HG02970 (cell line): ENCODE results near the gene NLGN1.

Source experiments
- ATAC-seq: cut with Tn5 transposase; IDR thresholded peaks from one replicate; pipeline ENCODE4 v1.9.1; 2021; ENCODE audit warnings: mild to moderate bottlenecking, moderate library complexity, moderate number of reproducible peaks; ENCODE audit not compliant: unreplicated experiment, low FRiP score

The NLGN1 gene

GRCh38 chr3:173748105-173748504 lies 350.6 kb downstream of the NLGN1 start:
- ATAC-seq: no peak

DNA sequence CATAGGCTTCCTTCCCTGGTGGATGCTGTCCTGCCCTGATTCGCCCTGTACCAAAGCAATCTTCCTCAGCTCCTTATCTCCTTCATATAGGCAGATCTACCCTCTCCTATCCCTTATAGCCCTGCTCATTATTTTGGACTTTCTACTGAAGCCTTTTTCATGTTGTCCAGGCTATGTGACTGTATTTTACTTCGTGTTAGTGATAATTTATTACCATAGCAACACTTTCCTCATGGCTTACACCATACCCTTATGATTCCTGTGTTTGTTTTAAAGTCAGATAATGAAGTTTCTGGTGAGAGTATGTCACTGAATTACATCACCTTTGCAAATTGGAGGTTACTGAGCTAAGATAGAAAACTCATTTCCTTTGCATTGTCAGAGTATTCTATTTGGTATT lies 352.6 kb downstream of the NLGN1 start:
- ATAC-seq: no peak

DNA sequence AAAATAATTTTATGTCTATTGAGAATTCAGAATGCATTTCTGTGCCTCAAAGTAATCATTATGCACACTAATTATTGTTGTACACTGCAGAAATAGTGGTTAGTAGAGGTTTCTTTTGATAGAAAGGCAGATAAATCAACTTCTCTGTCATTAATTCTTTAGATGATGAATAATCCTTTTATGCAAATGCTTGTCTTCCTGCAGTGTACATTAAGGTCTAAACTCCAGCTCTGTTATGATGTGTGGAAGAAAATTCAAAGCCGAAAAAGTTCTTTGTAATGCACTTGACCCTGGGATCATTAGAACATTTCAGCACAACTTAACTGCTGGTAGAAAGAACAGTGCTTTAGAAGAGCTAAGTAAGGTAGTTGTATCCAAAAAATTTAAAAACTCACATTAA lies 353.0 kb downstream of the NLGN1 start:
- ATAC-seq: no peak

GRCh38 chr3:173753593-173753992 lies 356.0 kb downstream of the NLGN1 start:
- ATAC-seq: no peak

GRCh38 chr3:173755161-173755560 lies 357.6 kb downstream of the NLGN1 start:
- ATAC-seq: no peak

DNA sequence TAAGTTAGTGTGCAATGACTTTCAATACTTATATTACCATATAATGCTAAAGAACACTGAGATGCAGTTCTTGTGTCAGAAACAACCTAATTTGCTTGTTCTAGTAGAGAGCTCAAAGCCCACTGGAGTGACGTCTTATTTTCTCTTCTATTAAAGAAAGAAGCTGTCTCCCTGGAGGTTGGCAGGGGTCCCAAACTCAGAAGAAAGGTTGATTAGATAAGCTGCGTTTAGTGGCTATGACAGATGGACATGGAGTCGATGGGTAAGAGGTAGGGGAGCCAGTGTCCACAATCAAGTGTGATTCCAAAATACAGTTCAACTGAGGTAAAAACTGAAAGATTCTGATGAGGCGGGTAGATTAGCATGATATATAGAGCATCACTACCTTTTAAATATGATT lies 363.6 kb downstream of the NLGN1 start:
- no peak for ATAC-seq

GRCh38 chr3:173762501-173762900 lies 365.0 kb downstream of the NLGN1 start:
- ATAC-seq: no peak

GRCh38 chr3:173770011-173770410 lies 372.5 kb downstream of the NLGN1 start:
- ATAC-seq: no peak

DNA sequence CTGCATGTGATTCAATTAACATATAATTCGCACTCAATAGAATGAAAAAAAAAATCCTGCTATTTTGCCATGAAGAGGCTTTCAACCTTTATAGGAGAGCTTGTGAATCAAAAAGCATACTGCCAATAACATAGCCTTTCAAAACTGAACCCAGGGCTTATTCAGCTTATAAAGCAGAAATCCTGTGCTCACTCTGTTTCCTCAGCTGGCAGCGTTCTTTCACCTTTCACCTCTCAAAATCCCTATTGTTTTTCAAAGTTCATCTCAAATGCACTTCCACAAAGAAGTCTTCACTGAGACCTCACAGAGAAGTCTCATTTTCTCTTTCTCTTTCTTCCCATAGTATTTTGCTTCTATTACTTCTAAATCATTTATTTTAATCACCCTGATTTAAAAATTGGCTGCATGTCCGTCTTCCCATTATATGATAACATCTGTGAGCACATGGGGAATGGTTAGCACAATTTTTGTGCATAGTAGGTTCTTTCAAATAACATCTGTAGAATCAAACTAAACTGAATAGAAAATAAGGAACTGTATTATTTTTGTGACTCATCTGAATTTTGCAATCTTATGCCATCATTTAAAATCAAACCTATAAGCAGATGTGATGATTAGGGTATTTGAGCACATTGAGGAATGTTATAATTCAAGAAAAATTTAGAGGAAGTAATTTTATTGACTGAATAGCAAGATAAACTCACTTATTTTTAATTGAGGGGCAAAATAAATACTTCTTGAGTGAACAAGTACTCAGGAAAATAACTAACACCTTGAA lies 373.4 kb downstream of the NLGN1 start:
- no peak for ATAC-seq

DNA sequence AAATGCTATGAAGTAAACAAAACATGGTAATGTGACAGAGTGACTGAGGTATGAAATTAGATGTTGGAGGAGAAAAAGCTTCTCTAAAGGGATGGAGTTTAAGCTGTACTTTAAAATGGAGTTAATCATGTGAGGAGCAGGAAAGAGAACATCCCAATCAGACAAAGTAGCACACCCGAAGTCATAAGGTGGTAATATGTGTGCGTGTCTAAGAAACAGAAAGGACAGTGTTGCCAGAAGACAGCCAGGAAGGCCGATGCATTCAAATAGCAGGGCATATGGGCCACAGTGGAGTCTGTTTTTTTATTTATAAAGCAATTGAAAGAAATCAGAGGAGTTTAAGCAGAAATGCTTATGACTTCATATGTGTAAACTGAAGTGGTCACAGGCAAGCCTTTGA lies 376.3 kb downstream of the NLGN1 start:
- no peak for ATAC-seq

DNA sequence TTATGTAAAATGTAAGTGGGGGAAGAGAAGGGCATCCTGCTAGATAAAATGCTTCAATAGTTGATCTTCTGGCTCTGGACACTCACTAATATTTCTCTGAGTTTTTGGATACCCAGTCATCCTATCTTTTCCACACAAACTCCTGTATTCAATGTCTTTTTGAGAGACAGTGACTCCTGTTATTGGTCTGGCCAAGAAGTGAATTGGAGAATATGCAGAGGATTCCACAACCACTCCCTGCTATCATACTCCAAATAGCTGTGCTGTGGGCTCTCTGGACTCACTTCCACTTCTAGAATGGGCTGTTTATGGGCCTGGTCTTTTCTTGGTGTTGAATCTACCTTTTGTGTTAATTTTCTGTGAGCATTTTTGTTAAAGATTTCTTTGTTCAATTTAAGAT lies 376.8 kb downstream of the NLGN1 start:
- no peak for ATAC-seq

DNA sequence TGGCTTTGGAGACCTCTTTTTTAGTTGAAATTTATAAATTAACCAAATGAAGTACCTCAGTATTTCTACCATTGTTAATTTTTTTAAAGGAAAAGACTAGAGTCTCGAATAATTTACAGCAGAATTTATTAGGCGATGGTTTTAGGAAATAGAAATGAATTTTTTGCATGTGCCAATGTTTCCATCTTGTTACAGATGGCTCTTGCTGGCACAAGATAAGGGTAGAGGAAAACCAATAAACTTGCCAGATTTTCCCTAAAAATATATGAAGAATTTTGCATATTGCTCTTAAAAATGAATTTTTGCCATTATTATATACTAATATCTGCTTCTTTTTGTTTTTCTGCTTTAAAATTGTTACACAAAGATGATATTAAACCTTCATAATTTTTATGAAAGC lies 380.7 kb downstream of the NLGN1 start:
- no peak for ATAC-seq

DNA sequence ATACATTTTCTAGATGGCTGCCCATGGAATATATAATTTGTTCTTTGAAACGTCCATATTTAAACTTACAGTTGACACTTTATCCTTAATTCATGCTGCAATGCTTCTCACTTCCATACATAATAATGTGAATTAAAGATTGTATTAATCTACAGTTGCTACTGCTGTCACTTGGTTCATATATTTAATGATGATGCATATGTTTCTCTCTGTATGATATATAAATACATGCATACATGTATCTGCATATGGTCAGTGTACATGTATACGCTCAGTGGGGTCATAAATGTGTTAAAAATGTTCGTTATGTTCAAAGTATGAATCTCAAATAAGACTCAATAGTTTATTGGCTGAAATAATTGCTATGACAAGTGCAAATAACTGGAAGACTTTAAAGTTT lies 382.5 kb downstream of the NLGN1 start:
- no peak for ATAC-seq

GRCh38 chr3:173785004-173785403 lies 387.5 kb downstream of the NLGN1 start:
- ATAC-seq: no peak

DNA sequence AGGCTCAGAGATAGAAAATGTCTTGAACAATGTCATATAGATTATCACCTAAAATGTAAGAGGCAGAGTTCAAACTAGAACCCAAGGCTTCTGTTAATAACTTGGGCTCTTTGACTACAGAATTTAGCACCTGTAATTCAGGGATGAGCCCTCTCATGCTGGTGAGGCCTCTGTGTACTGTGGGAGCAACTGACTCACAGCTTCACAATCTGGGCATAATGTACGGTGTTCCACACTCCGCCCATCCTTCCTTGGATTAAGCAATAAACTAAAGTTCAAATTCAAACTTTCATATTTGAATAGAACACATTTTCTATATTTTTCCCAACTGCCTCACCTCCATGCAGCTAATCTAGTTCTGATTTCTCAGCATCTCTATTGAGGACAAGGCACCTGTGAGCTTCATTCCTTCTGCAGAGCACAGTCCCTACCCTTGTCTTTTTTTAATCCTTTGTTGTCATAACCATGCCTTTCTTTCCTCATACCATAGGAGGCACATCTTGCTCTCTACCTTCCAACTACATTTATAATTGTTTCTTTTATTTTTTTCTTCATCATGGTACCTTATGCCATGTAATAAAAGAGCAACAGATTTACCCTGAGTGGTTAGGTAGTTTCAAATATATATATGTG lies 392.1 kb downstream of the NLGN1 start:
- ATAC-seq: no peak

DNA sequence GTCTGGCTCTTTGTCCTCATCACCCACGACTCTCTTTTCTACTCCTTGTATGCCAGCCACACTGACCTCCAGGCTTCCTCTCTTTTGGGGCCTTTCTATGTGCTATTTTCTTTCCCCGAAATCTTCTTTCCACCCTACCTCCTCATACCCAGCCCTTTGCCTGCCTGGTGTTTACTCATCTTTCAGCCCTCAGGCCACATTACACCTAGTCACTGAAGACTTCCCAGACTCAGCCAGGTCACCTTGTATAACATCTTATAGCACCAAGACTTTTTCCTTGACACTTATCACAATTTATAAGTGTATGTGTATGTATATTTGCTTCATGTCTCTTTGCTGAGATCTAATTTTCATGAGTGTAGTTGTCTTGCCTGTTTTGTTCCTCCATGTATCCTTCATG lies 396.4 kb downstream of the NLGN1 start:
- no peak for ATAC-seq

DNA sequence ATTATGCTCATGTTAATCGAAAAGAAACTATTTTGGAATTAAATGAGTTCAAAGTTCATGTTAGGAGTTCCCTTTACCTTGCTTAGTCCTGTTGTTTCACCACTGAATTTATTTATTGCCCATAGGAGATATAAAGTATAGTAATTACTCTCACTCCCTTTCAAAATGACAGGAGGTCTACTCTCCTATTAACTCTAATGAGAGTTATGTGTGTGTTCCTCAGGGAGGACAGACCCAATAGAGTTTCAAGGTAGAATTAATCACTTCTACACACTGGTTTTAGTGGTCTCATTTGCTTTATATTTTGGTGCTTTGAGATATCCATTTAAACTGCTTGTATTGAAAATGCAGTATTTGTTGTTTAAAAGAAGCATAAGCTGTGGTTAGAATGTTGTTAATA lies 398.9 kb downstream of the NLGN1 start:
- no peak for ATAC-seq

GRCh38 chr3:173796890-173797289 lies 399.3 kb downstream of the NLGN1 start:
- ATAC-seq: no peak

GRCh38 chr3:173799060-173799816 lies 401.7 kb downstream of the NLGN1 start:
- ATAC-seq: no peak

- ATAC-seq: no peak
Observed at GRCh38 chr3:173800154-173800553, 402.6 kb downstream of the NLGN1 start.

DNA sequence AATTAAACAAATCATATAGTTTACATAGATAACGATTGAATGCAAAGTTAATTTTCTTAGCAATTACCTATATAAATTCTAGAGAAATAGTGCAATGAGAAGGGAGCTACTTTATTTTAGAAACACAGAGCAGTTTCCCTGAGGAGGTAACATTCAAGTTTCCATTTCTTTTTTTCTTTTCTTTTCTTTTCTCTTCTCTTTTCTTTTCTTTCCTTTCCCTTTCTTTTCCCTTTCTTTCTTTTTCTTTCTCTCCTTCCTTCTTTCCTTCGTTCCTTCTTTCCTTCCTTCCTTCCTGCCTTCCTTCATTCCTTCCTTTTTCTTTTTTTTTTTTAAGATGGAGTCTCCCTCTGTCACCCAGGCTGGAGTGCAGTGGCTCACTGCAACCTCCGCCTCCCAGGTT lies 417.3 kb downstream of the NLGN1 start:
- ATAC-seq: no peak

- ATAC-seq: no peak
Observed at GRCh38 chr3:173819368-173819767, 421.8 kb downstream of the NLGN1 start.
